HUDEP-2 (cell line): ENCODE measurements around the gene PAX5.
"Not testable (repeated sequence)": the region's sequence is repeated elsewhere in the genome, so short reads cannot be mapped to it uniquely, and the experiment has no call there.

ENCODE experiments used
- DNase-seq, 76 experiments: peaks; one replicate each; lab custom pipeline; 2025; ENCODE audit not compliant: unreplicated experiment in 76 of 76; lab: John Stamatoyannopoulos, UW

Gene PAX5

GRCh38 chr9:36888551-36888950 is 145.5 kb downstream of the PAX5 start:
- DNase-seq, result no peak

DNA sequence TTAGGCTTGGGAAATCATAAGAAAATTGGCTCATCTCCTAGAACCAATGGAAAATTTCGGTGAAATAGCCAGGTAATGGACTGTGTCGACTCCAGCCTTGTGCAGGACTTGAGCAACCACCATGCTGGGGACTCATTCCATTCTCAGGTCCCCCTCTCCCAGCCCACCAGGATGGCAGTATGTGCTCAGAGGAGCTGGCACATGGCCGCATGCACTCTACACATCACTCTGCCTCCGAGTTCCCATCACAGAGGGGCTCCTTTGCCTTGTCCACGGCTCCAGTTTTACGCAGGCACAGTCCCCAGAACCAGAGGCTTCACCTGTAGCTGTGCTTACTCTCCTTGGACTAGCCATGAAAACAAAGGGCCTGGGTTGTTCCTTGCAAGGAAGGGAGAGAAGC is 149.3 kb downstream of the PAX5 start:
- no peak for DNase-seq

DNA sequence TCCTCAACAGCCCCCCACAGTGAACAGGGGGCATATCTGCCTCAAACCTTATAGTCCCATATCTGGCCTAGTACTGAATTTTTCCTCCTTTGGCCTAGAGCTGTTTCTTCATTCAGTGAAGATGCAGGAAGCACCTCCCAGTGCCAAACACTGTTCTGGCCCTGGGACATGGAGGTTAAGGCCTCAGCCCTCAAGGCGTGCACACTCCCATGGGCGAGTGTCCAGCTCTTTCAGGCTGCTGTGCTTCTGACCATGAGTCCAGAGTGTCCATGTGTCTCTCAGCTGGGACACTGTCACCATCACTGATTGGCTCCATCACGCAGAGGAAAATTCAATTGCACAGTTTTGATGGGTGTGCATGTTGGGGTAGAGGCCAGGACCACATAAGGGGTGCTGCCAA is 151.5 kb downstream of the PAX5 start:
- no peak for DNase-seq

GRCh38 chr9:36881743-36882441 is 152.2 kb downstream of the PAX5 start:
- DNase-seq, result no peak

DNA sequence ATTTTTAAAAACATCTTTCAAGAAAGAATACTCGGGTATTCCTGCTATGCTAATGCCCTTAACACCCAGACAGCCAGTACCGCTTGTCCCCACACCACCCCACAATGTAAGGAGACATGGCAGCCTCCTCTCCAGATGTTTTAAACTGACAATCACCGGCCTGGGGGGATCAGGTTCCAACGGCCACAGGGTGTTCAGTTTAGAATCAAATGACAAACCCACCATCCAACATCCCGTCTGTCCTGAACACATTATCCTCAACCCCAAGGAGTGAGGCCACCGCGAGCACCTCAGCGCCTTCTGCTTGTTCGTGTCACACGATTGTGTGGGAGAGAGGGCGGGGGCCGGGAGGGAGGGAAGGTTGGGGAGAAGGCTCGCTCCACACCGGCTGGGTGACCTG is 152.8 kb downstream of the PAX5 start:
- no peak for DNase-seq

GRCh38 chr9:36880075-36880474 is 154.0 kb downstream of the PAX5 start:
- DNase-seq, result no peak

DNA sequence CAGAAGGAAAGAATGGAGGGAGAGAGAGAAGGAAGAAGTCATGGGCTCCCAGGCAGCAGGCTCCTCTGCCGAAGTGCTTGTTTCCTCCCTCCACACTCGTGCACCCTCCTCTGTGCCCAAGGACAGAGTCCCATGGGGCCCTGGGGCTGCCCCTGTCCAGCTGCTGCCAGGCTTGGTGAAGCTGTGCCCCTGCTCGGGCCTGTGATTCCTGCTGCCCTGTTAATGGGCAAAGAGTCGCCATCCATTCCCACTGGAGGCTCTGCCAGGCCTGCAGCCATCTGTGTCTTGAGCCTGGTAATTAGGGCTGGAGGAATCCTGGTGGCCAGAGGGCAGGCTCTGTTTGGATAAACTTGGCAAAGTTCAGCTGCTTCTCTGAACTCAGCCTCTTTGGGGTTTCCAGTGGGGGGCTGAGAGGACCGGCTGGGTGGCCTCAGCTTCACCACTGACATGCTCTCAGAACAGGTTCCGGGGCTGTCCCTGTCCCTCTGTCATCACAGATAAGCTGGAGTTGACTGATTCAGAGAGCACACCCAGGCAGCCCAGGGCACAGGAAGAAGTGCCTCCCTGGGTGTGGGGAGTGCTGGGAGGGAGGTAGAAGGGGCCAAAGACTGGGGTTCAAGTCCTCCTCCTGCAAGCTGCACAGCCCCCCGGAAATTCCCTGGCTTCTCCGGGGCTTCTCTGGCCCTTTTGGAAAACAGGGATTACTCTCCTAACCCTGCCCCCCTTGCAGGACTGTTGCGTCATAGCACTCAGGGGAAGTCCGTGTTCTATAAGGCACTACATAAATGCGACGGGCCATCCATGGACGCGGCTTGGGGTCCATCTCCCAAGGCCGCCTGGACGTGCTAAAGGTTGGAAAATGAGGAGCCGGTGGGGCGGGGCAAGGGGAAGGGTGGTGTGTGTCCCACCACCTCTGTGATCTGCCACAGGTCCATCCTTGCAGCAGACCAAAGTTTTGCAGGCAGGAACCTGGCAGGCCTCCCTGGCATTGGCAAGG is 154.8 kb downstream of the PAX5 start:
- peak in 35 of 76 experiments; percentile 3 to 55 (median 18) for DNase-seq

- DNase-seq, result no peak
Measured at GRCh38 chr9:36877239-36877638, 156.8 kb downstream of the PAX5 start.

DNA sequence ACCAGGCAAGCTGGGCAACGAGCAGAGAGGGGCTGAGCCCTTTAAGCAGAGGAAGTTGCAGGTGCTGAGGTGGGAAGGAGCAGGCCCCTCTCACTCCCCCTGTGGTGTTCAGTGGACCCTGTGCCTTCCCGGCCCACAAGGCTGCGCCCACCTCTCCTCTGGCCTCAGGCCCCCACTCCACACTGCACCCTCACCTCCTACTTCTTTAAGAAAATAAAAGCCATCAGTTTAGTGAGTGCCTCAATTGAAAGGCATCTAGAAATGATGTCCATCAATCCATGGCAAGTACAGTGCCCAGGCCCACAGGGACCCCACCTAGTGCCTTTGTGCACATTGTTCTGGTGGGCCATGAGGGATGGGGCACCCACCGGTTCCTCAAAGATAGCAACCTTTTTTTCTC is 158.0 kb downstream of the PAX5 start:
- DNase-seq, result no peak

DNA sequence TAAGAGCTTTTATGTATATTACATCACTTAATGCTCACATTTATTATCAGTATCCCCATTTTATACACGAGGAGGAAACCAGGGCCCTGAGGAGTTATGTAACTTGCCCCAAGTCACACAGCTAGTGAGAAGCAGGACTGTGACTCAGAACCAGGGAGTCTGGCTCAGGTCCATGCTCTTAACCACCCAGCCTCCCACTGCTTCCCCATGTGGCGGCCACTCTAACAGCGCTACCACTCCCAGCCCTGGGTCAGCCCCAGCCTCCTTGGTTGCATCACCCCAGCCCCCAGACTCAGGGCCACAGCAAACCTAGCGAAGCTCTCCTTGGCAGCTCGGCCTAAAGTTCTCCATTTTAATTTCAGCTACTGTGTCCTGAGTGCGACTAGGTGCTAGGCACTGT is 159.1 kb downstream of the PAX5 start:
- peak in 12 of 76 experiments; percentile 3 to 56 (median 35) for DNase-seq

DNA sequence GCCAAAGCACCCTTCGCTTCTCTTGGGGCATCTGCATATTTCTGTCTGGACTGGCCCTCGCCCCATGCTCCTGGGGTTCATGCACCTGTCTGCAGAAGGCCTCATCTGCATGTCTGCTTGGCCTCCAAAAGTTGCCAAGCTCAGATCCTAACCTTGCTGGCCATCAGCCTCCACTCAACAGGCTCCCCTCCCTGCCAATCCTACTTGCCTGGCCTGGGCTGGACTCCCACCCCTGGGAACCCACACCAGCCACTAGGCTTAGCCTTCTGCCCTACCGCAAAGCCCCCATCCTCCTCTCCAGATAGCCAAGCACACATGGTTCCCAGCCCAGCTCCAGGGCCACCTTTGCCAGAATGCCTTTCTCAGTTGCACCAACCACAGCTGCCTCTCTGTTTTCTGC is 159.8 kb downstream of the PAX5 start:
- DNase-seq, result no peak

DNA sequence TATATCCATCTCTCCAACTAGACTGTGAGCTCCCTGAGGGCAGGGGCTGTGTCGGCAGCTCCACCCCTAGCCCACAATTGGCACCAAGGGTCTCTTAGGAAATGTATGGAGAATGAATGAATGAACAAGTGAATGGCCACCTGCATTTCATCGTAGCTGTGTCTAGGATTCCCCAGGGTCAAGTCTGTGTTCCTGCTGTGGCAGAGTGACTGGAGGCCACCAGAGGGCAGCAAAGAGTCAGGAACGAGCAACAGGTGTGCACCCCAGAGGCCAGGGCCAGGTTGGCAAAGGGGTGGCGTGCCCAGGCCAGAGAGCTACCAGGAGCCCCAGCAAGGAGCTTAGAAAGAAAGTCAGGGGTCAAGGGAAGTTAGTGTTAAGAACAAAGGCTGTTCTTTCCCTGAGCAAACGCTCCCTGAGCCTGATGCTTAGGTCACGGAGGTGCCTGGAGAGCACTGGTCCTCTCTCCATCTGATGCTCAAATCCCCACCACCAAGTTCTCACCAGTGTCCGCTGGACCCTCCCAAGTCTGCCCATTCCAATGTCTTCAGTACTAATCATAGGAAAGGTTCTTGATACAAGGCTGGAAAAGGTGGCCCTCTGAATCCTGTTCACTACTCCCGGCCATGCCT is 160.7 kb downstream of the PAX5 start:
- peak in 54 of 76 experiments; percentile 12 to 68 (median 36) for DNase-seq

GRCh38 chr9:36872641-36873040 is 161.4 kb downstream of the PAX5 start:
- no peak for DNase-seq

DNA sequence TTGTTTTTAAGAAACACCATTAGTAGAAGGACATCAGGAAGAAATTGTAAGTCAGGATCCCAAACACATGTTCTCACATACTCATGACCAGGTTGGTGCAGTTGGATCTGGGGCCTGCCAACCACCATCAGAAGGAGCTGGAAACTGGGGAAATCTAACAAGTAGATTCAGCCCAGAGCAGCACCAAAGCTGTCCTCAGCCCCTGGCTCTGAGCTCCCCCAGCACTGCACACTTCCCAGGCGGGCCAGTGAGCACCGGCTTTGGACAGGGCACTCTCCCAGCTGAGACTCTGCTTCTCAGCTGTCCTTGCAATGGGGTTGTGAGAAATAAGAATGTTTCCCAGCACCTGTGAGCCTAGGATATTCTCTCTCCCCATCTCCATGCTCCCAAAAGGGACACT is 162.5 kb downstream of the PAX5 start:
- no peak for DNase-seq

GRCh38 chr9:36870960-36871359 is 163.1 kb downstream of the PAX5 start:
- DNase-seq, result no peak

GRCh38 chr9:36869605-36870004 is 164.5 kb downstream of the PAX5 start:
- DNase-seq, result not testable (repeated sequence)

DNA sequence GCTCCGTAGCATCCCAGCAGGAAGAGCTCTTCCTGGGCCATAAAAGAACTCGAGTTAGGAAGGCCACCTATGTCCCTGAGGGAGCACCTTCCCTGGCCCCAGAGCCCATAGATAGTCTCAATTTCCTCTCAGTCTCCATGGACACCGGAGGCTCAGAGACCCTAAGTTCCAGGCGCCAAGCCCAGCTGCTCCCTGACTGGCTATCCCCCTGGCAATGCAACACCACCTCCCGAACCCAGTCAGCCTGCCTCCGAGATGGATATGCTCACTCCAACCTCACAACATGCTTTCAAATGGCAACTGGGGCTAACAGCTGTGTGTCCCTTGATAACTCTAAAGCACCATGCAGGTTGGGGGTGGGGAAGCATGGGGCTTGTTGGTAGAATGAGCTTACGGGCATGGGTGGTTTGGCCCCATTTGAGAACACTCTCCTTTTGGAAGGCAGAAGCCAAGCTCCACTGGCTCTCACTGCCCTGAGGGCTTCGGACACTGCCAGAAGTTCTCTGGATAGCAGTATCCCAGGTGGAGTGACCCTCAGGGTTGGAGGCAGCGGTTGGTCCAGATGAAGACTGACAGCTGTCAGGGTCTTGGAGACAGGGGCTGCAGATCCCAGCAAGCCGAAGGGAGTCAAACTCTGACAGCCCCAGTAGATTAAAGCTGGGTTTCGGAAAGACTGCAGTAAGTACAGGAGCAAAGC is 165.3 kb downstream of the PAX5 start:
- no peak for DNase-seq

GRCh38 chr9:36867672-36868471 is 166.2 kb downstream of the PAX5 start:
- no peak for DNase-seq

- DNase-seq, result no peak
Measured at GRCh38 chr9:36867241-36867640, 166.8 kb downstream of the PAX5 start.

DNA sequence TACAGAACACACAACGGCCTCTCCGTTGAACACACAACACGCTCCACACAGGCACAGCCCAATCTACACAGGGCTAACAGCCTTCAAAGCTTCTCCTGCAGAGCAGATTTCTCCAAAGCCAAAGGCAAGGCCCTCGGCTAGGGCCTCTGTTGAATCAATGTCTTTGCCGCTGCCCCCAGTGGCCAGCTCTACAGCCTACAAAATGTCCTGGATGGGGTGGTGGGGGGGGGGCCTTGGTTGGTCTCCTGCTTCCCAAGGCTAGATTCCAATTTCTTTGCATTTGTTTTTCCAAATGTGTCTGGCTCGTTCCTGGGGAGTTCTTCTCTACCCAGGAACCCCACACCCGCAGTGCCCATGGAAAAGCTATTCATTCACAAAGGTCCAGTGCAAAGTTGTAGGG is 167.2 kb downstream of the PAX5 start:
- DNase-seq, result no peak
